Calu3 (cell line): ENCODE results near the gene TGFA. TPM values are rescaled to one million over a fixed set of nuclear protein-coding genes. Genes with fewer than 3 reads are reported as not detected.

Source experiments
- BruUV-seq: library from RNA; stranded (reverse); fragments of 400-500 nt; replicated peaks from 2 replicates; lab custom pipeline; 2021; lab: Mats Ljungman, UMichigan
- CTCF ChIA-PET: fragments of 300-600 bp; sonication (Branson Sonifier 250); formaldehyde crosslinking; loops from one replicate; lab custom pipeline; 2022; ENCODE audit warnings: antibody characterized with exemption; lab: Charles Lee
- DNase-seq: peaks from one replicate; pipeline ENCODE4 v3.0.0; 2022
- H3K27ac Mint-ChIP-seq: one replicate; pipeline ENCODE4 v1.8.0; 2022; ENCODE audit warnings: mixed read lengths; ENCODE audit not compliant: unreplicated experiment
- H3K27me3 Mint-ChIP-seq: one replicate; pipeline ENCODE4 v1.8.0; 2022; ENCODE audit warnings: mixed read lengths; ENCODE audit not compliant: unreplicated experiment
- H3K36me3 Mint-ChIP-seq: one replicate; pipeline ENCODE4 v1.8.0; 2022; ENCODE audit warnings: mild to moderate bottlenecking, moderate library complexity, mixed read lengths; ENCODE audit not compliant: insufficient read depth, unreplicated experiment
- H3K4me1 Mint-ChIP-seq: one replicate; pipeline ENCODE4 v1.8.0; 2022; ENCODE audit warnings: mild to moderate bottlenecking, low read depth, mixed read lengths; ENCODE audit not compliant: unreplicated experiment
- H3K4me3 Mint-ChIP-seq: one replicate; pipeline ENCODE4 v1.8.0; 2022; ENCODE audit warnings: mild to moderate bottlenecking, low read depth, moderate library complexity, mixed read lengths; ENCODE audit not compliant: unreplicated experiment
- H3K9me3 Mint-ChIP-seq: one replicate; pipeline ENCODE4 v1.8.0; 2022; ENCODE audit warnings: low read depth, mixed read lengths; ENCODE audit not compliant: unreplicated experiment
- CTCF ChIP-seq: fragments of 200-600 bp; IDR thresholded peaks from one replicate; pipeline ENCODE4 v1.8.0; 2022; ENCODE audit warnings: antibody characterized with exemption; ENCODE audit not compliant: unreplicated experiment
- intact Hi-C: fragments of 100-400 bp; cut with micrococcal nuclease; formaldehyde crosslinking; loops from one replicate; pipeline ENCODE4 v1.10.0; 2022; ENCODE audit not compliant: unreplicated experiment
- total RNA-seq: library from RNA; stranded (reverse); gene quantifications from 2 replicates; pipeline ENCODE4 v1.2.3, GENCODE V29; 2022

The TGFA gene
- total RNA-seq, 1 experiment from 2014 or later, result 80.0 TPM

DNA sequence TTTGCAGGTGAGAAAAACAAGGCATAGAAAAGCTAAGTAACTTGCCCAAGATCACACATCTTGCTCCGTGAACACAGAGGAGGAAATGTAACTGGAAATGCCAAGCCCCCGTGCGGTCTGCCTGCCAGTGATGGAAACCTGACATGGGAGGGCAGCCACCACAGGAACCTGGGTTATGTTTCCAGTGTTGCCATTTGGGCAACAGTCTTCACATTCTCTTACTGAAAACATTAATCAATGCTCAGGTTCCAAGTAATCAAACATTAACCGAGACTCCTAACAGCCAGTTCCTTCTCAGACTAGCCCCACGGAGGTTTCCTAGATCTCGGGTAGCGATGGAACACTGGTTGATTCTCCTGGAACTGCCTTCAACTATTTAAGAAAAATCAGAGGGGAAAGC lies 2.5 kb downstream of the TGFA start:
- intact Hi-C loops, result loop anchor here (1.0 to 5.0 kb wide), 4 partner anchors 16 to 209 kb away; no protein-coding TSS in a partner anchor
- CTCF ChIA-PET, result interaction anchor here (0.5 to 1.9 kb wide), 4 partner anchors 14 to 205 kb away, joined by 3 to 4 read pairs (median 4); no protein-coding TSS in a partner anchor
- peak overlapping the region; percentile 99 for H3K4me3 Mint-ChIP-seq
- BruUV-seq, result no TSS peak
- H3K27me3 Mint-ChIP-seq, result no peaks in the 10 kb centered on the region
- no peaks in the 10 kb centered on the region for H3K9me3 Mint-ChIP-seq
- H3K36me3 Mint-ChIP-seq, result peaks cover 41% of the 10 kb centered on the region
- DNase-seq, result peak; percentile 77
- H3K4me1 Mint-ChIP-seq, result peaks cover 36% of the 10 kb centered on the region
- H3K27ac Mint-ChIP-seq, result peak overlapping the region; percentile 95
- no peak for TF ChIP-seq CTCF

DNA sequence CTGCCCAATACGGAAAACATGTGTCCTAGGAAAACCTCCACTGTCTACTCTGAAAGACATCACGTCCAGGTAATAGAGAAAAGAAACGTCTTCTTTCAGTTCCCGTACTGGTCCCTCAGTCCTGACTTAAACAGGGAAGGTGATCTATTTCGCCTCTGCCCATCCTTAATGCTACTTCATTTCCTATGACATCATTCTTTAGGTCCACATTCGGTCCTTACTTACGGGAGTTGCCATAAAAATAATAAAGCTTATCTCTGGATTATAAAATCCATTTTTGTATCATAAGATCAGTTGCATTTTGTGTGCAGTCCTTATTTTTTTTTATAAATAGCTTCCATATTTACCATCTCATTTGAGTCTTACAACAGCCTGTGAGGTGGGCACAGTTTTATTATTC lies 3.7 kb downstream of the TGFA start:
- peak overlapping the region; percentile 99 for H3K4me3 Mint-ChIP-seq
- TF ChIP-seq CTCF, result no peak
- no peaks in the 10 kb centered on the region for H3K9me3 Mint-ChIP-seq
- no TSS peak for BruUV-seq
- intact Hi-C loops, result loop anchor here (2.0 to 5.0 kb wide), 3 partner anchors 15 to 208 kb away; no protein-coding TSS in a partner anchor
- DNase-seq, result no peak
- no peak overlapping the region for H3K27ac Mint-ChIP-seq
- H3K4me1 Mint-ChIP-seq, result peaks cover 41% of the 10 kb centered on the region
- H3K36me3 Mint-ChIP-seq, result peaks cover 41% of the 10 kb centered on the region
- H3K27me3 Mint-ChIP-seq, result no peaks in the 10 kb centered on the region
- CTCF ChIA-PET, result interaction anchor here (0.7 to 1.9 kb wide), 3 partner anchors 25 to 212 kb away, joined by 3 to 4 read pairs (median 4); no protein-coding TSS in a partner anchor

DNA sequence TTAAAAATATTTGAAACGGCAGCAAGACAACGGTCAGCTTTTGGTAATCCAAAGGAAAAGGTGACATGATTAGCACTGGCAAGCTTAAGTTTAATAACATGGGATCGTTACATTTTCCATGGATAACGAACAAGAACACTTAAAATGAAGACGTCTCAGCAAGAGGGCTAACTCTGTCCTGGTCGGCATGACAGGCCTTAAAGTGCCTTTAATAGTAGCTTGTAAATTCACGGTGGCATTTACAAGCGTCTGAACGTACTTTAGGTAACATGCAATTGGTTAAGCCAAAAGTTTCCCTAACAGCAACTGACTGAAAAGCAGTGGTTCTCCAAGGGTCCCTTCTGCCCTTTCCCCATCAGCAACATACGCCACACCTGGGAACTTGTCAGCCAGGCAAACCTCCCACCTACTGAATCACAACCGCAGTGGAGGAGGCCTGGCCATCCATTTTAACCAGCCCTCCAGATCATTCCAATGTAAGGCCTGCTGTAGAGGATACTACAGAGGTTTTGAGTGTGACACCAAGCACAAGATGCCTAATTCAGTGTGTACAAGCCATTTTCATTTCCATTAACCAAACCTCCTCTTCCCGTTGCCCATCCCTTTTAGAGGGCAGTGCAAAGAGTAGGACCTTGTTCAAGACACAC lies 4.4 kb downstream of the TGFA start:
- no peak overlapping the region for H3K27ac Mint-ChIP-seq
- peak overlapping the region; percentile 99 for H3K4me3 Mint-ChIP-seq
- CTCF ChIA-PET, result interaction anchor here (0.6 kb wide), 1 partner anchor 104 kb away, joined by 3 read pairs; no protein-coding TSS in a partner anchor
- peaks cover 45% of the 10 kb centered on the region for H3K4me1 Mint-ChIP-seq
- no peaks in the 10 kb centered on the region for H3K9me3 Mint-ChIP-seq
- H3K27me3 Mint-ChIP-seq, result no peaks in the 10 kb centered on the region
- TF ChIP-seq CTCF, result no peak
- DNase-seq, result no peak
- intact Hi-C loops, result no loop called here
- BruUV-seq, result no TSS peak
- H3K36me3 Mint-ChIP-seq, result peaks cover 37% of the 10 kb centered on the region

DNA sequence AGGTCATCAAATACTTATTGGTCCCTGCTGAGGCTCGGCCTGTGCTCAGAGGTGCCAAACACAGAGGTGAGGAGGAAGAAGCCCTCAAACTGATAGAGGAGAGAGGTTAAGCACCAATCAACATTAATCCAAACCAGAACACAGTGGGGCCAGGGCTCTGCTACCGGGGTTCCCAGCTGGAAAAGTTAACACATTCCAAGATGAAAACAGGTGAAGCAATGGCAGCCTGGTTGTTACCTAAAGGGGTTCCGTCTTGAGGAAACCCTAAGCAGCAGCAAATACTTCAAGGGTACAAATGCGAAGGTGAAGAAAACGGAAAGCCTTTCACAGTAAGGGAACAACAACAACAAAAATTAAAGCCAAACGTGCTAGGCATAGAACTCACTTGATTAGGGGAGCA lies 5.4 kb downstream of the TGFA start:
- H3K27me3 Mint-ChIP-seq, result no peaks in the 10 kb centered on the region
- intact Hi-C loops, result no loop called here
- DNase-seq, result no peak
- peaks cover 27% of the 10 kb centered on the region for H3K36me3 Mint-ChIP-seq
- H3K27ac Mint-ChIP-seq, result no peak overlapping the region
- no peaks in the 10 kb centered on the region for H3K9me3 Mint-ChIP-seq
- CTCF ChIA-PET, result interaction anchor here (0.6 kb wide), 1 partner anchor 103 kb away, joined by 3 read pairs; no protein-coding TSS in a partner anchor
- no peak overlapping the region for H3K4me3 Mint-ChIP-seq
- peaks cover 45% of the 10 kb centered on the region for H3K4me1 Mint-ChIP-seq
- BruUV-seq, result no TSS peak
- TF ChIP-seq CTCF, result no peak
